K562 (cell line): ENCODE data around the gene SV2C. TPM values are rescaled to one million over a fixed set of nuclear protein-coding genes. Genes with fewer than 3 reads are reported as not detected.

Experiments used
- ATAC-seq: fragments of 200-7000 bp; cut with Tn5 transposase; 3 replicates; pipeline ENCODE4 v1.9.1; 2020; ENCODE audit warnings: moderate library complexity
- BruUV-seq: library from RNA; stranded (reverse); fragments of 400-500 nt; replicated peaks from 2 replicates; lab custom pipeline; 2021; lab: Mats Ljungman, UMichigan
- CTCF ChIA-PET: fragments of 300-600 bp; formaldehyde crosslinking; extraction: SDS; loops from one replicate; lab custom pipeline; 2021; ENCODE audit warnings: low intra/inter-chr PET ratio; lab: Yijun Ruan, JAX
- POLR2A ChIA-PET: fragments of 300-600, 350-650 bp; sonication (Branson Sonifier 250); formaldehyde crosslinking; extraction: SDS; loops from one replicate; lab custom pipeline; 2021; ENCODE audit warnings: antibody characterized with exemption, inconsistent platforms; lab: Yijun Ruan, JAX
- DNase-seq, 4 experiments: peaks; one replicate each; pipeline versions ENCODE4 v3.0.0 to v3.0.0-alpha.2; 2011 to 2018; ENCODE audit warnings: low spot score in 3 of 4, mixed read lengths in 3 of 4; ENCODE audit errors: extremely low read depth in 1 of 4
- FAIRE-seq: peaks from 2 replicates; lab custom pipeline; 2011; peaks lifted over from hg19 to GRCh38; lab: Jason Lieb, UNC
- H2AFZ ChIP-seq: 2 replicates; pipeline ENCODE4 v1.6.0; 2011; ENCODE audit warnings: low read depth, low read length, control low read depth, inconsistent platforms
- H3K27ac ChIP-seq: fragments of 200-600 bp; 3 replicates; pipeline ENCODE4 v1.8.0; 2011; ENCODE audit warnings: low read depth, mild to moderate bottlenecking, control low read depth, inconsistent platforms, low read length, moderate library complexity, mixed read lengths; ENCODE audit errors: extremely low read depth
- H3K27me3 ChIP-seq, 2 experiments: fragments of 300-600 bp in 1 of 2; 2 replicates in 1 of 2; 3 replicates in 1 of 2; pipeline versions ENCODE4 v1.6.0 to v1.8.0; 2011; ENCODE audit warnings: inconsistent platforms in 2 of 2, low read length in 2 of 2, mild to moderate bottlenecking in 1 of 2, mixed read lengths in 1 of 2, moderate library complexity in 1 of 2; ENCODE audit not compliant: control insufficient read depth in 2 of 2, insufficient read depth in 2 of 2
- H3K36me3 ChIP-seq: fragments of 300-600 bp; 3 replicates; pipeline ENCODE4 v1.8.0; 2011; ENCODE audit warnings: mild to moderate bottlenecking, low read length, inconsistent platforms; ENCODE audit not compliant: control insufficient read depth, insufficient read depth
- H3K4me1 ChIP-seq, 2 experiments: fragments of 200-600 bp in 1 of 2; replicated peaks in 1 of 2; 2 replicates in 1 of 2; 3 replicates in 1 of 2; pipeline versions ENCODE4 v1.5.1 to v1.8.0; 2011; ENCODE audit warnings: inconsistent platforms in 2 of 2, low read length in 2 of 2, mild to moderate bottlenecking in 1 of 2, mixed read lengths in 1 of 2, moderate library complexity in 1 of 2; ENCODE audit not compliant: control insufficient read depth in 2 of 2, insufficient read depth in 2 of 2
- H3K4me2 ChIP-seq: 2 replicates; pipeline ENCODE4 v1.6.1; 2011; ENCODE audit warnings: low read length, control low read depth, inconsistent platforms, mixed read lengths; ENCODE audit not compliant: insufficient read depth
- H3K4me3 ChIP-seq: fragments of 200-600 bp; sonication (generic), shearing (Covaris generic); 2 replicates; pipeline ENCODE4 v1.5.1; 2016; ENCODE audit warnings: control low read depth, inconsistent platforms
- H3K79me2 ChIP-seq: fragments of 200-600 bp; 3 replicates; pipeline ENCODE4 v1.8.0; 2011; ENCODE audit warnings: low read length, inconsistent platforms; ENCODE audit not compliant: control insufficient read depth, insufficient read depth
- H3K9ac ChIP-seq, 2 experiments: 2 replicates each; pipeline versions ENCODE4 v1.6.0 to v1.6.1; 2011; ENCODE audit warnings: low read depth in 2 of 2, low read length in 2 of 2, control low read depth in 1 of 2, inconsistent platforms in 1 of 2, mild to moderate bottlenecking in 1 of 2, mixed read lengths in 1 of 2; ENCODE audit not compliant: insufficient read depth in 1 of 2
- H3K9me1 ChIP-seq: one replicate; pipeline ENCODE4 v1.6.0; 2011; ENCODE audit warnings: inconsistent platforms, mild to moderate bottlenecking, low read length, moderate library complexity; ENCODE audit not compliant: control insufficient read depth, insufficient read depth
- H3K9me3 ChIP-seq: replicated peaks from 2 replicates; pipeline ENCODE4 v1.5.1; 2011; ENCODE audit warnings: low read depth, low read length, inconsistent platforms; ENCODE audit not compliant: control insufficient read depth, insufficient read depth
- H4K20me1 ChIP-seq: replicated peaks from 2 replicates; pipeline ENCODE4 v1.6.1; 2011; ENCODE audit warnings: low read length, inconsistent platforms, mixed read lengths; ENCODE audit not compliant: control insufficient read depth, insufficient read depth
- BCOR ChIP-seq: fragments of 450-650 bp; IDR thresholded peaks from 2 replicates; pipeline ENCODE4 v1.6.1; 2016
- NBN ChIP-seq: fragments of 450-650 bp; IDR thresholded peaks from 2 replicates; pipeline ENCODE4 v1.6.1; 2016; ENCODE audit warnings: low read depth, mild to moderate bottlenecking
- RBM25 ChIP-seq: fragments of 200-400 bp; formaldehyde crosslinking; IDR thresholded peaks from 2 replicates; pipeline ENCODE4 v1.6.1; 2018; ENCODE audit warnings: low read length, low read depth, moderate library complexity; ENCODE audit not compliant: severe bottlenecking
- SP1 ChIP-seq: sonication (generic); formaldehyde crosslinking; IDR thresholded peaks from 2 replicates; pipeline ENCODE4 v1.8.1; 2022; ENCODE audit warnings: mild to moderate bottlenecking, missing genetic modification reagents
- STAT5A ChIP-seq: IDR thresholded peaks from 2 replicates; pipeline ENCODE4 v1.6.1; 2012; ENCODE audit warnings: low read length, inconsistent platforms, borderline replicate concordance
- TEAD2 ChIP-seq: fragments of 450-650 bp; IDR thresholded peaks from 2 replicates; pipeline ENCODE4 v1.6.1; 2016; ENCODE audit warnings: missing genetic modification characterization, control low read depth, missing compliant biosample characterization
- XRCC5 ChIP-seq: fragments of 200-400 bp; formaldehyde crosslinking; IDR thresholded peaks from 2 replicates; pipeline ENCODE4 v1.6.1; 2017; ENCODE audit warnings: low read depth, mild to moderate bottlenecking, low read length
- ZNF184 ChIP-seq: sonication (generic); formaldehyde crosslinking; IDR thresholded peaks from 2 replicates; pipeline ENCODE4 v1.5.0; 2020; ENCODE audit warnings: missing genetic modification reagents
- ZNF57 ChIP-seq: fragments of 450-650 bp; formaldehyde crosslinking; IDR thresholded peaks from 2 replicates; pipeline ENCODE4 v1.4.0; 2020; ENCODE audit warnings: mild to moderate bottlenecking, moderate library complexity
- ZNF696 ChIP-seq: fragments of 250-450 bp; sonication (Bioruptor Pico); conservative IDR thresholded peaks from 2 replicates; pipeline ENCODE4 v1.4.0; 2020; ENCODE audit warnings: mild to moderate bottlenecking, moderate library complexity
- WGBS: fragments of 100-300 bp; shearing (Covaris generic); methylation state at CpG from one replicate; pipeline ENCODE4 v1.1.6; 2016; ENCODE audit warnings: low coverage, mixed read lengths; ENCODE audit not compliant: insufficient coverage; ENCODE audit errors: missing lambda C conversion rate; 5-methylcytosine and 5-hydroxymethylcytosine counted together
- in situ Hi-C: fragments of 300-500 bp; cut with MboI; formaldehyde crosslinking; loops from 4 replicates; pipeline ENCODE4 v1.15.0; 2018; ENCODE audit warnings: inconsistent platforms, mixed read lengths
- intact Hi-C: fragments of 100-400 bp; cut with micrococcal nuclease; formaldehyde crosslinking; loops from 2 replicates; pipeline ENCODE4 v1.14.2; 2022
- polyA plus RNA-seq, 8 experiments: library from polyadenylated mRNA; depleted of rRNA in 4 of 8; stranded (reverse) in 5 of 8; unstranded in 3 of 8; fragments of >200 nt; fragmentation: Nextera tagmentation in 2 of 8; fragmentation: Illumina TruSeq in 1 of 8; extraction: Ambion mirVana in 2 of 8; extraction: Trizol in 1 of 8; gene quantifications; 2 replicates each; pipeline versions ENCODE4 v1.2.1 to v1.2.3, GENCODE V29; 2011 to 2014; ENCODE audit warnings: inconsistent platforms in 1 of 8, missing spikeins in 1 of 8
- total RNA-seq, 7 experiments: library from RNA; depleted of rRNA in 6 of 7; stranded (reverse); fragments of >200 nt in 6 of 7; fragmentation: Illumina TruSeq in 2 of 7; extraction: Trizol in 2 of 7; gene quantifications; 2 replicates each; pipeline versions ENCODE4 v1.2.1 to v1.2.3, GENCODE V29; 2011 to 2021; ENCODE audit warnings: low replicate concordance in 1 of 7
- TF ChIP-seq, protein P1 (sequence below), 2 experiments: fragments of 450-650 bp; IDR thresholded peaks; 2 replicates each; pipeline ENCODE4 v1.6.1; 2016
- TF ChIP-seq, protein P2 (sequence below), 2 experiments: IDR thresholded peaks; 2 replicates each; pipeline ENCODE4 v1.6.1; 2012; ENCODE audit warnings: improper control_type of control experiment in 2 of 2, low read depth in 2 of 2, low read length in 2 of 2, borderline replicate concordance in 1 of 2
- TF ChIP-seq, protein P3 (sequence below), 3 experiments: fragments of 200-800 bp in 1 of 3; fragments of 250-450 bp in 1 of 3; fragments of 450-650 bp in 1 of 3; sonication (Bioruptor Pico) in 1 of 3; sonication (Bioruptor generic) in 1 of 3; formaldehyde crosslinking in 1 of 3; IDR thresholded peaks; 2 replicates each; pipeline versions ENCODE4 v1.6.1 to v1.8.0; 2016 to 2022; ENCODE audit warnings: mild to moderate bottlenecking in 2 of 3, missing genetic modification characterization in 2 of 3, missing compliant biosample characterization in 1 of 3, moderate library complexity in 1 of 3

SV2C gene
- total and polyA plus RNA-seq, 9 of the 15 experiments (the other 6 are each of a cell fraction or from before 2014, with no cell fraction given), result 0.05 TPM; not detected in 8

DNA sequence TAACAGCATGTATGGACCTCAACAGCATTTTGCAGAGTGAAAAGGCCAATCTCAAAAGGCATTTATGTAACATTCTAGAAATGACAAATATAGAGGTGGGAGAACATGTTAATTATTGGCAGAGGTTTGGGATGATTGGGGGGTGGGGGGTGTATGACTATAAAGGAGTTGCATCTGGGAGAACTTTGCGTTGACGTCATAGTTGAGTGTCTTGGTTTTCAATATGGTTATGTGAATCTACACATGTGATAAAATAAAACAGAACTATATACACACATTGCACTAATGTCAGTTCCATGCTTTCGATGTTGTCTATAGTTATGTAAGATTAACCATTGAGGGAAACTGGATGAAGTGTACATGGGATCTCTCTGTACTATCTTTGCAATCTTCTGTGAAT lies 139.1 kb downstream of the SV2C start:
- TF ChIP-seq BCOR (no peak), ZNF184 (CRISPR knock-in tag) (no peak), SP1 (CRISPR knock-in tag) (no peak), STAT5A (no peak), RBM25 (no peak), TEAD2 (tag) (no peak), XRCC5 (no peak), ZNF57 (CRISPR knock-in tag) (no peak), ZNF696 (CRISPR knock-in tag) (no peak), NBN (no peak)
- TF ChIP-seq, protein P1, sequence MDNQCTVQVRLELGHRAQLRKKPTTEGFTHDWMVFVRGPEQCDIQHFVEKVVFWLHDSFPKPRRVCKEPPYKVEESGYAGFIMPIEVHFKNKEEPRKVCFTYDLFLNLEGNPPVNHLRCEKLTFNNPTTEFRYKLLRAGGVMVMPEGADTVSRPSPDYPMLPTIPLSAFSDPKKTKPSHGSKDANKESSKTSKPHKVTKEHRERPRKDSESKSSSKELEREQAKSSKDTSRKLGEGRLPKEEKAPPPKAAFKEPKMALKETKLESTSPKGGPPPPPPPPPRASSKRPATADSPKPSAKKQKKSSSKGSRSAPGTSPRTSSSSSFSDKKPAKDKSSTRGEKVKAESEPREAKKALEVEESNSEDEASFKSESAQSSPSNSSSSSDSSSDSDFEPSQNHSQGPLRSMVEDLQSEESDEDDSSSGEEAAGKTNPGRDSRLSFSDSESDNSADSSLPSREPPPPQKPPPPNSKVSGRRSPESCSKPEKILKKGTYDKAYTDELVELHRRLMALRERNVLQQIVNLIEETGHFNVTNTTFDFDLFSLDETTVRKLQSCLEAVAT (IDR thresholded peaks at IDR 0.05), result no peak
- TF ChIP-seq, protein P2, sequence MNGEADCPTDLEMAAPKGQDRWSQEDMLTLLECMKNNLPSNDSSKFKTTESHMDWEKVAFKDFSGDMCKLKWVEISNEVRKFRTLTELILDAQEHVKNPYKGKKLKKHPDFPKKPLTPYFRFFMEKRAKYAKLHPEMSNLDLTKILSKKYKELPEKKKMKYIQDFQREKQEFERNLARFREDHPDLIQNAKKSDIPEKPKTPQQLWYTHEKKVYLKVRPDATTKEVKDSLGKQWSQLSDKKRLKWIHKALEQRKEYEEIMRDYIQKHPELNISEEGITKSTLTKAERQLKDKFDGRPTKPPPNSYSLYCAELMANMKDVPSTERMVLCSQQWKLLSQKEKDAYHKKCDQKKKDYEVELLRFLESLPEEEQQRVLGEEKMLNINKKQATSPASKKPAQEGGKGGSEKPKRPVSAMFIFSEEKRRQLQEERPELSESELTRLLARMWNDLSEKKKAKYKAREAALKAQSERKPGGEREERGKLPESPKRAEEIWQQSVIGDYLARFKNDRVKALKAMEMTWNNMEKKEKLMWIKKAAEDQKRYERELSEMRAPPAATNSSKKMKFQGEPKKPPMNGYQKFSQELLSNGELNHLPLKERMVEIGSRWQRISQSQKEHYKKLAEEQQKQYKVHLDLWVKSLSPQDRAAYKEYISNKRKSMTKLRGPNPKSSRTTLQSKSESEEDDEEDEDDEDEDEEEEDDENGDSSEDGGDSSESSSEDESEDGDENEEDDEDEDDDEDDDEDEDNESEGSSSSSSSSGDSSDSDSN (IDR thresholded peaks at IDR 0.05; ENCODE audit: borderline replicate concordance in 1 of 2, low read depth in 2 of 2, low read length in 2 of 2), result no peak
- TF ChIP-seq, protein P3, sequence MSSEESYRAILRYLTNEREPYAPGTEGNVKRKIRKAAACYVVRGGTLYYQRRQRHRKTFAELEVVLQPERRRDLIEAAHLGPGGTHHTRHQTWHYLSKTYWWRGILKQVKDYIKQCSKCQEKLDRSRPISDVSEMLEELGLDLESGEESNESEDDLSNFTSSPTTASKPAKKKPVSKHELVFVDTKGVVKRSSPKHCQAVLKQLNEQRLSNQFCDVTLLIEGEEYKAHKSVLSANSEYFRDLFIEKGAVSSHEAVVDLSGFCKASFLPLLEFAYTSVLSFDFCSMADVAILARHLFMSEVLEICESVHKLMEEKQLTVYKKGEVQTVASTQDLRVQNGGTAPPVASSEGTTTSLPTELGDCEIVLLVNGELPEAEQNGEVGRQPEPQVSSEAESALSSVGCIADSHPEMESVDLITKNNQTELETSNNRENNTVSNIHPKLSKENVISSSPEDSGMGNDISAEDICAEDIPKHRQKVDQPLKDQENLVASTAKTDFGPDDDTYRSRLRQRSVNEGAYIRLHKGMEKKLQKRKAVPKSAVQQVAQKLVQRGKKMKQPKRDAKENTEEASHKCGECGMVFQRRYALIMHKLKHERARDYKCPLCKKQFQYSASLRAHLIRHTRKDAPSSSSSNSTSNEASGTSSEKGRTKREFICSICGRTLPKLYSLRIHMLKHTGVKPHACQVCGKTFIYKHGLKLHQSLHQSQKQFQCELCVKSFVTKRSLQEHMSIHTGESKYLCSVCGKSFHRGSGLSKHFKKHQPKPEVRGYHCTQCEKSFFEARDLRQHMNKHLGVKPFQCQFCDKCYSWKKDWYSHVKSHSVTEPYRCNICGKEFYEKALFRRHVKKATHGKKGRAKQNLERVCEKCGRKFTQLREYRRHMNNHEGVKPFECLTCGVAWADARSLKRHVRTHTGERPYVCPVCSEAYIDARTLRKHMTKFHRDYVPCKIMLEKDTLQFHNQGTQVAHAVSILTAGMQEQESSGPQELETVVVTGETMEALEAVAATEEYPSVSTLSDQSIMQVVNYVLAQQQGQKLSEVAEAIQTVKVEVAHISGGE (CRISPR knock-in tag; IDR thresholded peaks at IDR 0.05), result no peak
- POLR2A ChIA-PET, result no interaction called here
- FAIRE-seq (no peak), ATAC-seq (no peak), DNase-seq (no peak)
- in situ Hi-C loops, result no loop called here
- no peak overlapping the region for H3K4me3 ChIP-seq
- H3K36me3 ChIP-seq, result no peaks in the 10 kb centered on the region
- H3K4me1 ChIP-seq, result no peaks in the 10 kb centered on the region
- intact Hi-C loops, result no loop called here
- H3K9me1 ChIP-seq, result no peaks in the 10 kb centered on the region
- H3K27ac ChIP-seq, result no peak overlapping the region
- H3K4me2 ChIP-seq, result no peak overlapping the region
- no peak overlapping the region for H3K9ac ChIP-seq
- 0% methylated on average over 3 of the region's 3 CpGs for WGBS
- no peaks in the 10 kb centered on the region for H4K20me1 ChIP-seq
- H2AFZ ChIP-seq, result no peak overlapping the region
- no TSS peak for BruUV-seq
- H3K9me3 ChIP-seq, result no peaks in the 10 kb centered on the region
- CTCF ChIA-PET, result no interaction called here
- H3K27me3 ChIP-seq, result no peaks in the 10 kb centered on the region; a peak in 1 of 5 replicates
- no peaks in the 10 kb centered on the region for H3K79me2 ChIP-seq
